Keratinocyte (primary cell): Measurements from ENCODE around the gene AKAP10.

ENCODE experiments used
- CTCF ChIP-seq, 3 experiments: IDR thresholded peaks in 1 of 3; conservative IDR thresholded peaks in 1 of 3; optimal IDR thresholded peaks in 1 of 3; 2 replicates in 2 of 3; 3 replicates in 1 of 3; pipeline versions ENCODE3 to v1.5.1; 2011; ENCODE audit warnings: low read length in 3 of 3, mild to moderate bottlenecking in 3 of 3, moderate library complexity in 2 of 3, control low read depth in 1 of 3, inconsistent platforms in 1 of 3; ENCODE audit not compliant: insufficient read depth in 2 of 3; ENCODE audit errors: extremely low read depth in 1 of 3
- EZH2 ChIP-seq: IDR thresholded peaks from one replicate; pipeline ENCODE4 v1.6.1; 2012; ENCODE audit warnings: inconsistent platforms, mild to moderate bottlenecking, low read length, moderate library complexity

- no peak for TF ChIP-seq CTCF (optimal IDR thresholded peaks at IDR 0.05 in 1 of 3, IDR thresholded peaks at IDR 0.05 in 1 of 3, conservative IDR thresholded peaks at IDR 0.05 in 1 of 3; ENCODE audit: extremely low read depth in 1 of 3, insufficient read depth in 2 of 3, low read length in 3 of 3)
- no peak for TF ChIP-seq EZH2
Observed at GRCh38 chr17:19877364-19877945, 100.2 kb downstream of the AKAP10 start.
